GM18867 (cell line): ENCODE measurements around the gene ZNF423.
"Not testable (repeated sequence)": the region's sequence is repeated elsewhere in the genome, so short reads cannot be mapped to it uniquely, and the experiment has no call there.

ENCODE experiments used
- ATAC-seq: cut with Tn5 transposase; IDR thresholded peaks from one replicate; pipeline ENCODE4 v1.9.1; 2021; ENCODE audit warnings: mild to moderate bottlenecking, moderate library complexity; ENCODE audit not compliant: unreplicated experiment

ZNF423 gene

DNA sequence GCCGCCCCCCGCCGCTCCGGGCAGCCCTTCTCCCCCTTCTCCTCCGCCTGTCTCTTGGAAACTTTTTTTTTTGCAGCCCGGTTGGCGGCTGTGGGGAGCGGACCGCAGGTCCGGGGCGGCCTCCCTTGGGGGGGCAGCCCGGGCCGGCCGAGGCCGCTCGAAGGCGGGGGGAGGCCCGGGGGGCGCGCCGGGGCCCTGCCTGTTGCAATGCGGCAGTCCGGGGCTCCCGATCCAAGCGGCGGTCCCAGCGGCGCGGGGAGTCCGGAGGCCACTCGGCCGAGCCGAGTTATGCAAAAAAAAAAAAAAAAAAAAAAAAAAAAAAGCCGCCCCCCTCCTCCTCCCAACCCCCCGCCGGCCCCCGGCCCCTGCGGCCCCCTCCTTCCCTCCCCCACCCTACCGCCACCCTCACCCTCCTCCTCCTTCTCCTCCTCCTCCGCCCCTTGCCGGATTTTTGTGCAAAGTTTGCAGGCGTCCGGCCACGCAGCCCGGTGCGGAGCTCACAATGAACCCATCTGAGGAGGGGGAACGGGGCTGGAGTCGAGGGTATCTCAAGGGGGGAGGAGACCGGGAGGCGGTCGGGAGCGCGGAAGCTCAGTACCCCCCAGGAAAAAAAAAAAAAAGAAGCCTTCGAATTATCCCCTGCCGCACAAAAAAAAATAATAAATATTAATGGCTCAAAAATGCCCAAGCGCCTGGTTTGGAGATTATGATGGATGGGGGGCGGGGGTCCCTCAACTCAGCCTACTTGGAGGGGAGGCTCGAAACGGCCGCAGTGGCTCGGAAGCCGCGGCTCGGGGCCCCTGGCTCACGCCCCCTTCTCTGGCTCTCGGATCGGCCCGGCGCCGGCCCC is at the start of gene ZNF423:
ZNF423 (minus strand) TSS at position 291 of the 850 bp plus-strand sequence. CDS start 338 bp downstream, outside the sequence.
- ATAC-seq: peak; percentile 5

DNA sequence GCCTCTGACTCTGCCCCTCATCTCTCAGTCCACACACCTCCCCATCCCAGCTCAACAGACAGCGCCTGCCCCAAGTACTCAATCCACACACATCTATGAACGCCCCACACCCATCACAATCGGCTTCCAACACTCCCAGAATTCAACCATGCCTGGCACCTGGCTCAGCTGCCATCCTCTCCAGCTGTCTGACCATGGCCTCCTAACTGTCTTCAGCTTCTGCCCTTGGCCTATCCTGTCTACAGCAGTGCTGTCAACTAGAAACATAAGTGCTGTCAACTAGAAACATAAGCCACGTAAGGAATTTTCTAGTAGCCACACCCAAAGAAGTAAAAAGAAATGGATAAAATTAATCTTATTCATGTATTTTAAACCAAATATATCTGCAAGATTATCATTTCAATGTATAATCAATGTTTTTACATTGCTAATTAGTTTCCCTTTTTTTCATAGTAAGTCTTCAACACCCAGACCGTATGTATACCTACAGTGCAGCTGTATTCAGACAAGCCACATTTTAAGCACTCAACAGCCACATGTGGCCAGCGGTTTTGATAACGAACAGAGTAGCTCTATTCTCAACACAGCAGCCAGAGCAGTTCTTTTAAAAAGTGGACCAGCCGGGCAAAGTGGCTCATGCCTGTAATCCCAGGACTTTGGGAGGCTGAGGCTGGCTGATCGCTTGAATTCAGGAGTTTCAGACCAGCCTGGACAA is 48.6 kb upstream of the ZNF423 start:
- ATAC-seq: no peak

DNA sequence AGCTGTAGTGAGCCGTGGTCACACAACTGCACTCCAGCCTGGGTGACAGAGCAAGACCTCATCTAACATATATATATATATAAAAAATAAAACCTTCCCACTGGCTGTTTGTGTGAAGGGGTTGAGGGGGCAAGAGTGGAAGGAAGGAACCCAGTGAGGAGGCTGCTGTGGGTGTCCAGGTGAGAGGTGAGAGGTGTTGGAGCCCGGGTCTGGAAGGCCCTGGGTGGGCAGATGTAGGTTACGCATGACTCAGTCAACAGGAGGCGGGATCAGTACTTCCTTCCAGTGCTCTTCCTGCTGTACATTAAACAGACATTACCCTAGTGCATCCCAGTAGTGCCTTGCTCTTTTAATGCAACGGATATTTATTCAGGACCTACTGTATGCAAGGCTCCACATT is 47.0 kb upstream of the ZNF423 start:
- ATAC-seq: no peak

DNA sequence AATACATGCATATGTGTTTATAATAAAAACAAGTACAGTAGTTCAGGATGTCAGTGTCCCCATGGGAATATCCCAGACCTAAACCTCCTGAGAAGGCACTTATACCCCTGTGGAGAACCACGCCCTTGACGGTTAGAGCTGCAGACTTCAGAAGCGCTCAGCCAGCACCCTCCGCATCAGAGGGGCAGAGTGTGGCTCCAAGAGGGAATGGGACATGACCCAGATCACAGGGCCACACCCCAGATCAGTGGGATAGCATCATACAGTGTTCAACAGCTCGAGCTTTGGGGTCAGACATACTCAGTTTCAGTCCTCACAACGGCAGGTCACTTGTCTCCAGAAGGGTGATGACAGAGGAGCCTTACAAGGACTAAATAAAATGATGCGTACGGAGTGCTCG is 45.8 kb upstream of the ZNF423 start:
- ATAC-seq: no peak

DNA sequence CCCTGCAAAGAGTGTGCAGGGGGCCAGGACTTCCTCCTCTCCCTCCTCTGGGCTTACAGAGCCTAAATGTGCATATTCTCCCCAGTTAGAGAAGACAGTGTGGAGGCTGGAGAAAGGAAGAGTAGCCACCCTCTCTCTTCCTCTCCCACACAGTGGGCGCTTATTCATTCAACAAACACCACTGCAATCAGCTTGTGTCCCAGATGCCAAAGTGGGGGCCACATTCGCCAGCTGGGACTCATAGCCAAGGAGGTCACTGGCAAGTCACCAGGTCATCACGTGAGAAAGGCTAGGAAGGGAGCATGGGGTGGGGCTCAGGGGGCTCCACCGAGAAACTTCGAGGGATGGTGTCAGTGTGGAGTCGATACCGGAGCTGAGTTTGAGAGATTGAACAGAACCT is 45.0 kb upstream of the ZNF423 start:
- no peak for ATAC-seq

DNA sequence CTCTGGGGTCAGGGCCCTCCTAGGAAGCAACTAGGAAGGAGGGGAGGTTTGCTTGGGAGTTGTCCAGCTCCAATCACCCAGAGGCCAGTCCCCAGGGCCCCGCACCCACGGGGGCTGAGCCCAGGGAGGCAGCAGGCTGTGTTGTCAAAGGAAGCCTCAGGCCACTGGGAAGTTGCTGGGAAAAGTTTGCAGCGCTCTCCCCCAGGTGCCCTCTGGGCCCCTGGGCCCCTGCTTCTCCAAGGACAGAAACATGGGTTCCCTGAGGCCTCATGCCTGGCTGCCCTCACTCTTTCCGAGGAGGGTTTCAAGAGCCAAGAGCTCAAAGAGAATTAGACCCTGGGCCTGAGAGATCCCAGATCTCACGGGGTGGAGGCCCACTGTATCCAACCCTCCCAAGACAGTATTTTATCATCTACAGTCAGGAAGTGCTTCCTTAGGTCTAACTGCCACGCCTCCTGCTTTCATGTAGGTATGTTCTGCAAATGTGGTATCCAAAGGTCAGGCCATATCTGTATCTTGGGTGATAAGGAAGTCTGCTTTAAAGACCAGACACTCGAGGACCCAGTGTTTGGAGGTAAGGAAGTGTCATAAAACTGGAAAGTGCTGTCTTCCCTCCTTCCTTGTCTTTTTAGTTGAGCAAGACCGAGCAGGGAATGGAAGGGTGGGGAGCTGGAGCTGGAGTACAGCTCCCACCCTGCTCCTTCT is 44.2 kb upstream of the ZNF423 start:
- no peak for ATAC-seq

DNA sequence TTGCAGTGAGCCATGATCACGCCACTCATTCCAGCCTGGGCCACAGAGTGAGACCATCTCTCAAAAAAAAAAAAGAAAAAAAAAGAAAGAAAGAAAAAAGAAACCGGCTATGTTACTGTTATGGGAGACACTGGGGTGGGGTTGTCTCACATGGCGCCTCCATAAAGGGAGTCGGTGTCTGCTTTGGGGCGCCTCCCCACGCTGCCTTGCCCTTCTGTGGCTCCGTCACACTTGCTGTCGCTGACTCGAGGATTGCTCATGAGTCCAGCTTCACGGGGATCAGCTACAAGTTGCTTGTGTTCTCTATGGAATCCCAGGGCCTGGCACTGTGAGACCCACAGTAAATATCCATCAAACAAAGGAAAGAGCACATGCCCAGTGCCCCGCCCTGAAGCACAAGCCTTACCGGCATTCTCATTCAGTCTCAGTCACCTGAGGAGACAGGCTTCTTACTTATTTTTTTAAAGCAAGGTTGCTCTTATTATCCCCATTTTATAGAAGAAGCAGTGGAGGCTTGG is 40.6 kb upstream of the ZNF423 start:
- ATAC-seq: no peak

DNA sequence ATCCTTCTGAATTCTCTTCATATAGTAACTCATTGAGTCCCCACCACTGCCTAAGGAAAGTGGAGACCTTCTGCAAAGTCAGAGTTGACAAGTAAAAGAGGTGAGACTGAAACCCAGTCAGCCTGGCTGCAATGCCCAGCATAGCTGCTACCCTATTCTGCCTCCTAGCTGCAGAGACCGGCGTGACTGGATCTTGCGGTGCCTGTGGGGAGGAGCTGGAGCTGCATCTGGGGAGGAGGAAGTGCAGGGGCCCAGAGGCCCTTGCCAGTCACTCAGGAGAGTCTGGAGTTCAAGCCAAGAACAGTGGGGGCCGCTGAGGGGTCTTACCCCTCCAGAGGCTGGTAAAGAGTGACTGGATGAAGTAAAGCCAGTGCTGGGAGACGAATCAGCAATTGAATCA is 35.0 kb upstream of the ZNF423 start:
- ATAC-seq: no peak

DNA sequence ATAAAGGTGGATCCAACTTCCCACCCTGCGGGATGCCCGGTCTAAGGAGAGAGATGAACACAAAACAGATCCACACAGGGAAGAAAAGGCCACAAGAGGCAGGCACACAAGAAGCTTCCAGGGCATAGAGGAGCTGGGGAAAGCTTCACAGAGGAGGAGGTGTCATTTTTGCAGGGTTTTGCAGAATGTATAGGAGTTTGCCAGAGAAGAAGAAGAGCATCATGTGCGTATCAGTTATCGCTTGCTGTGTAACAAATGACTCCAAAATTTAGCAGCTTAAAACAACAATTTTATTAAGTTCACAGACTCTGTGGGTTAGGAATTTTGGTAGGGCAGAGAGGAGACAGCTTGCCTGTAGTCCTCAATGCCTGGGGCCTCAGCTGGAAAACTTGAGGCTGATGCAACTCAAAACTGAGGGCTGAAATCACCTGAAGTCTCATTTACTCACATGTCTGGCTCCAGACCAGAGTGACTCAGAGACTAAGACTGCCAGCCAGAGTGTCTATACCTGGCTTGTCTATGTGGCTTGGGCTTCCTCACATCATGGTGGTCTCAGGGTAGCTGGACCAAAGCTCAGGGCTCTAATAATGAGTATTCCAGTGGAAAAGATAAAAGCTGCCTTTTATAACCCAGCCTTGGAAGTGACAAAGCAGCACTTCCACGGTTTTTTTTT is 33.9 kb upstream of the ZNF423 start:
- no peak for ATAC-seq

DNA sequence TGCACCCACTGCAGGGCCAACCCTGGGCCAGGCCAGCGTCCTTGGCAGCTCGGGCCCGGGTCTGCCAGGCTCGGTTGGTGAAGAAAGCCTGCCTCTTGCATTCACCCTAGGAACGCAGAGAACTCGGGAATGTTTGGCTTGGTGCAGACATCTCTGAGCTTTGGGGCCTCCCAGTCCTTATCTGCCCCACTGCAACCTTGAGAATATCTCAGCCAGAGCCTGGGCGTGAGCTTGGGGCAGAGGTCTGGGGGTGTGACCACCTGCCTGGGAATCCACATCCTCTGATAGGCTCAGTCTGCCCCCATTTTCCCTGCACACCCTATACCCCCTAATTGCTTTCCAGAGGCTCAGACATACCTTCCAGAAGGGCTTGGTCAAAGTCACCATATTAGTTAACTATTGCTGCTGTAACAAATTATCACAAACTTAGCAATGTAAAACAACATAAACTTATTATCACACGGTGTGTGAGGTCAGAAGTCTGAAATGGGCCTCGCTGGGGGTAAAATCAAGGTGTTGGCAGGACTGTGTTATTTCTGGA is 30.7 kb upstream of the ZNF423 start:
- no peak for ATAC-seq

DNA sequence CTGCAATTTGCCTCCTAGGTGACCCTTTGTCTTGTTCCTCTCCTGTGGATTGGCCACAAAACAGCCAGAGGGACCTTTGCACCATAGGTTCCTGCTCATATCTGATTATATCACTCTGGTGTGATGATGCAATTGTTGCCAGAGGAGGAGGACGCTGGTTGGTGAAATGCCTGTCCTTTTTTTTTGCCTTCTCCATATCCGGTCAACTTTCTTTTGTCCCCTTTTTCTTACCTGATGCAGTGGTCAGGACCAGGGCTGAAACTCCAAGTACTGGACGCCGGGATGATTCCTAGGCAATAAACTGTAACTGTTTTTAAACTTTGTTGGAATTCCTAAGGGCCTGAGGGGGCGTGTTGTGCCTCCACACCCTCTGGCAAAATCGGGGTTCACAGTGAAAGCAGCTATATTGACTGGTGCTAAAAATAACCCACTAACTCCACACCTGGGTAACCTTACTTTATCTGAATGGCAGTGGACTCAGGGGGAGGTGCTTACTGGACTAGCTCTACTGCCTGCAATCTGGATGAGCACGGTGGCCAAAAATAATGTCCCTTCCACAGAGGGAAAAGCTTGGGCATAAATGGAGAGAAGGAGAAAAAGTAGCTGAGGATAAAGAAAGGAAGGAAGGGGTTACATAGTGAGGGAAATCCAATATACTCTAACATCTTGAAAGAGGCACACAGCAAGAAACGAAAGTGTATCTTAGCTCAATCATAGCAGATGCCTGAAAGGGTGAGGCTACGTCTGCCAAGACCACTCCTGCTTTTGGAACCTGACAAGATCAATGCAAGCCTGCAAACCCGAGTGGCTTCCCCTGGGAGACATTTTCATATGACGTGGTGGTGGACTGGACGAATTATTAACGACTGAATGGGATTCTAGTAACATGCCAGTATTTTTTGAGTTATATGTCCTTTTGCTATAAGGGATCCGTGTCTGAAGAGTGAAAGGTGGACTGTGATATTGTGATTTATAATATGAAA is 28.4 kb upstream of the ZNF423 start:
- no peak for ATAC-seq

DNA sequence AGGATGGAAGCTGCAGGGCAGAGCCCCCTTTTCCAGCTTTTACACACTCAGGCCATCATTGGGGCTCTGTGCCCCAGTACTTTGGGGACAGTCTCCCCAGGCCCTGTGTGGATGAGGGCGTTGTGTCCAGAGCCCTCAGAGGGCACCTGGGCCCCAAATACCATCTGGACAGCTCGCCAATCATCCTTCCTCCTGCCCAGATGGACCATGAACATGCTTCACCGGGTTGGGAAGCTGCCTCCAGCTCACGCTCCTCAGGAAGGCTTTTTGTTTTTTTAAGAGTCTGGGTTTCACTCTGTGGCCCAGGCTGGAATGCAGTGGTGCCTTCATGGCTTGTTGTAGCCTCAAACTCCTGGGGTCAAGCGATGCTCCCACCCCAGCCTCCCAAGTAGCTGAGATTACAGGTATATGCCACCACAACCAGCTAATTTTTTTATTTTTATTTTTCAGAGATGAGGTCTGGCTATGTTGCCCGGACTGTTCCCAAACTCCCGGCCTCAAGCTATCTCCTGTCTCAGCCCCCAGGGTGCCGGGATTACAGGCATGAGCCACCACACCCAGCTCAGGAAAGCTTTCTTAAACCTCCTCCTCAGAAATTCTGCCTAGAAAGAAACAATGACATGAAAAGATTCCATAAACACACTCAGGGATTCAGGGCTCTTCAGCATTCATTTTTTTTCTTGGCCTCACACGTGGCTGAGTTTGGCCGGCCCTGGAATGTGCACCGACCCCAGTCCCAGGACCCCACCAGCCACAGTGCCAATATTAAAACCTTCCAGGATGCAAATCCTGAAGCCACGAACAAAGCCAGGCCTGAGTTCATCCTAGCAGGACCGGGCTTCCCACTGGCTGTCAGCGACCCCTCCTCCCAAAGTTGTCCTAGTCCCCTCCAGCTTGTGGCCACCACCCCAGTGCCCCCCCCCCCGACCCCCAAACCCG is 27.4 kb upstream of the ZNF423 start:
- no peak for ATAC-seq

DNA sequence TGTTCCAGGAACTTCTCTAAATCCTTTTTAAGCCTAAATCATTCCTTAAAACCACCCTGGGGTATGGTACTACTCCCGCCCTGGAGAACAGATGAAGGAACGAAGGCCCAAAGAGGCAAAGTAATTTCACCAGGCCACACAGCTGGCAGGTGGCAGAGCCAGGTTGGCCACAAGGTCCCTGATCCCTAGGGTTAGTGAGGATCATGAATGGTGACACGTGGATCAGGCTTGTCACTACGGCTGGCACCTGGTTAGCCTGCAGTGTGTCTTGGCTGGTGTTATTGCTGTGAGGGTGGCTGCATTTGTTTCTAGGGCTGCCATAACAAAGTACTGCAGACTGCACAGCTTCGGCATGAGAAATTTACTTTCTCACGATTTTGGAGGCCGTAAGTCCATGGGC is 26.0 kb upstream of the ZNF423 start:
- ATAC-seq: no peak

DNA sequence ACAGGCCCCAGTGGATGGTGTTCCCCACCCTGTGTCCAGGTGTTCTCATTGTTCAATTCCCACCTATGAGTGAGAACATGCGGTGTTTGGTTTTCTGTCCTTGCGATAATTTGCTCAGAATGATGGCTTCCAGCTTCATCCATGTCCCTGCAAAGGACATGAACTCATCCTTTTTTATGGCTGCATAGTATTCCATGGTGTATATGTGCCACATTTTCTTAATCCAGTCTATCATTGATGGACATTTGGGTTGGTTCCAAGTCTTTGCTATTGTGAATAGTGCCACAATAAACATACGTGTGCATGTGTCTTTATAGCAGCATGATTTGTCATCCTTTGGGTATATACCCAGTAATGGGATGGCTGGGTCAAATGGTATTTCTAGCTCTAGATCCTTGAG is 22.6 kb upstream of the ZNF423 start:
- ATAC-seq: not testable (repeated sequence)

DNA sequence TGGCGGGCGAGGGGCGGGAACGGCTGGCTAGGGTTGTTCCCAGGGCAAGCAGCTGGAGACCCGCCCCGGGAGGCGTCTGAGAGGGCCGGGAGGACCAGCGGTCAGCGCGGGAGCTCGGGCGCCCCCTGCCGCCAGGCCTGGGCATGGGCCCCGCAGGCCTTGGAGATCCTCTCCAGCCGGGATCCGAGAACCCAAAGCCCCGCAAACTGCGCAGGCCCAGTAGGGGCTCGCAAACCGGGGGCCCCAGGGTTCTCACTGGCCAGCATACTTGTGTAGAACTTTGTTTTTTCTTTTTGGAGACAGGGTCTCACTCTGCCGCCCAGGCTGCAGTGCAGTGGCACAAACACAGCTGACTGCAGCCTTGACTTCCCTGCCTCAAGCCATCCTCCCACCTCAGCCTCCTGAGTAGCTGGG is 20.8 kb upstream of the ZNF423 start:
- ATAC-seq: no peak

DNA sequence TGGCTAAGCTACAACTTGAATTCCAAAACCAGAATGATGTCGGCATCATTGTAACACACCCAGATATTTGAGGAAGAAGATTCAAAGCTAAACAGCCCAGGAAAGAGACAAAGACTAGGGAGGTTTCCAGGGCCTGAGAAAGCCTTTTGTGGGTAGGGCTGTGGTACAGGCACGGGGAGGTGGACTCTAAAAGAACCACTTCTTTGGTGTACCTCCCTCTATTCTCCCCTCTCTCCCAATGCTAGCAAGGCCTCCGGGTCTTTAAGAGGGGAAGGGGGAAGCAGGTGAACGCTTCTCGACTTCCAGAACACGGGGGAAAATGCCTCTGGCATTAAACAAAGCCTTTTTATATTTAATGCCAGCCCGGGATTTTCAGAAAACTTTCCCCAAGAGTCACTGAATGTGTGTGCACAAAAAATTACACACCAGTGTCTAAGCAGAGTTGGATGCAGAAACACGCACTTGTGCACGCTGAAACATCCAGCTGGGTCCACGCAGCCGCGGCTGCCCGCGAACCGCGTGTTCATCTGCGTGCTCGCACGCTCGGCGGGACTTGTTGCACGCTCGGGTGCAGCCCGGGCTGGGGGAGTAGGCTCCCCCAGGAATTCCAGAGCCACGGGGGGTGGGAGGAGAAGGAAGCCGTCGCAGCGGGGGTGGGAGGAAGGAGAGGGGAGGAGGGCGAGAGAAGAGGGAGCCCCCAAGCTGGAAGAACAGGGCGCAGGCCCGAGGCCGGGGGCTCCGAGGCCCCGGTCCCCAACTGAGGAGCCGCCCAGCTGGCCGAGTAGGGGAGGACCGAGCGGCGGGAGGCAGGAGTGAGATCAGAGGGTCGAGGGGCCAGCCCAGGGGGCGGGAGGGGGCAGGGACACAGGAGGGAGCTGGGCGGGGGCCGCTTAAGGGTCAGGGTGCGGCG is 20.1 kb upstream of the ZNF423 start:
- no peak for ATAC-seq

DNA sequence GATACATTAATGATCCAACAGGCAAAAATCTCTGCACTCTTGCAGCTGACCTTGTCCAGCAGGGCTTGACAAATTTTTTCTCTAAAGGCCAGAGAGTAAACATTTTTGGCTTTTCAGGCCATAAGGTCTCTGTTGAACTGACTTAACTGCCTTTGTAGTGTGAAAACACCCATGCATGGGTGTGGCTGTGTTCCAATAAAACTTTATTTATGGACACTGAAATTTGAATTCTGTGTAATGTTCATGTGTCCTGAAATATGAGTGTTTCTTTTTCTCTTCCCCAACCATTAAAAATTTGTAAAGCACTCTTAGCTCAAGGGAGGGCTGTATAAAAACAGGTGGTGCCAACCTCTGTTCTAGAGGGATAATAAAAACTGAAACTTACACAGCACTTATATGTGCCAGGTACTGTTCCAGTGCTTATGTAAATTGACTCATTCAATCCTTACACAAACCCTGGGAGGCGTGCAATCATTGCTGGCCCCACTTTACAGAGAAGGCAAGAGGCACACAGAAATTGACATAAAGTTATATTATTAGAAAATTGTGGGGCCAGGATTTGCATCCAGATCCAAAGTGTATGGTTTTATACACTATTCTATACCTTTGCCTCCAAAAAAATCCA is 18.8 kb upstream of the ZNF423 start:
- ATAC-seq: no peak
